ENCODE data around the gene UQCC2.

DNA sequence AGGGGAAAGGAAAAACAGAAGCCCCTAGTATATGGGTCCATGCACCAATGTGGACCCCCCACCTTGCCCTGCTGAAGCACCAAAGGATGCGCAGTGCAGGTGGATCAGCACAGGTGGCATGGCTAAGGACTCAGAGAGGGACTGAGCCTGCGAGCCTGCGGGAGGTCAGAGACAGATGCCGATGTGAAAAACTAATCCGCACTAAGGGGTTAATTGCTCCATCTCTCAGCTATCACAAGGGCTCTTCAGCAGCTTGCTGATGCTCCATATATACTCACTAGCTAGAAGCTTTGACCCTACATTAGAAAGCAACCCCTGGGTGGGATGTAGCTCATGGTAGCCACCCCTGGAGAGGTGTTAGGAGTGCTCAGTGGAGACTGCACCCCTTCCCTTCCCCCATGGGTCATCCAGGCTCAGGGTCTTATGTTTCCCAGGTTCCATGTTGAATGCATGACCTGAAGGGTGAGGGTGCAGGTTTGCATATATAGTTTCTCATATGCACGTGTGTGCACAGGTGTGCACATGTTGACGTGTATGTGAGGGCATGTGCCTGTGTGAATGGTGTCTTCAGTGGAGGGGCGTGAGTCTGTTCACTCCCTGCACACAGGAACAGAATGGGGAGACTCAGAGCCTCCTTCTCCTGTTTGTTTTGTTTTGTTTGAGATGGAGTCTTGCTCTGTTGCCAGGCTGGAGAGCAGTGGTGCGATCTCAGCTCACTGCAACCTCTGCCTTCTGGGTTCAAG, 48.6 kb upstream of the UQCC2 start:
- TF ChIP-seq POLR2A (IDR thresholded peaks at IDR 0.05; ENCODE audit: low read depth, low read length), result no peak
- no peak for TF ChIP-seq POLR2AphosphoS5 (IDR thresholded peaks at IDR 0.05; ENCODE audit: low read depth, low read length)
- no peak for TF ChIP-seq TAF1 (IDR thresholded peaks at IDR 0.05; ENCODE audit: borderline replicate concordance, low read depth, low read length)
